ENCODE results near the gene PDILT.

Gene PDILT

GRCh38 chr16:20359997-20360396, 44.5 kb downstream of the PDILT start:
- no peak for DNase-seq (ENCODE audit: low read depth)

- DNase-seq (ENCODE audit: low read depth), result no peak
These were observed 49.3 kb downstream of the PDILT start for GRCh38 chr16:20355114-20355782.

GRCh38 chr16:20353379-20353778, 51.2 kb downstream of the PDILT start:
- no peak for DNase-seq (ENCODE audit: low read depth)

- no peak for DNase-seq (ENCODE audit: low read depth)
These were observed 51.9 kb downstream of the PDILT start, which contains the start of gene UMOD for GRCh38 chr16:20352615-20353014. Gene UMOD, minus strand, starts transcription at chr16:20352715. Its CDS starts 1,978 bp downstream, at chr16:20350737.

GRCh38 chr16:20349615-20350014, 54.9 kb downstream of the PDILT start:
- no peak for DNase-seq (ENCODE audit: low read depth)

- no peak for DNase-seq (ENCODE audit: low read depth)
These were observed 56.0 kb downstream of the PDILT start for GRCh38 chr16:20348365-20349185.

GRCh38 chr16:20347666-20348364, 56.7 kb downstream of the PDILT start:
- DNase-seq (ENCODE audit: low read depth), result no peak

GRCh38 chr16:20344611-20345010, 59.9 kb downstream of the PDILT start:
- no peak for DNase-seq (ENCODE audit: low read depth)

- DNase-seq (ENCODE audit: low read depth), result no peak
These were observed 64.8 kb downstream of the PDILT start for GRCh38 chr16:20339744-20340143.

GRCh38 chr16:20336955-20337354, 67.6 kb downstream of the PDILT start:
- no peak for DNase-seq (ENCODE audit: low read depth)

- no peak for DNase-seq (ENCODE audit: low read depth)
These were observed 70.1 kb downstream of the PDILT start for GRCh38 chr16:20334396-20334795.

- no peak for DNase-seq (ENCODE audit: low read depth)
These were observed 71.4 kb downstream of the PDILT start for GRCh38 chr16:20333120-20333519.

GRCh38 chr16:20332411-20332810, 72.1 kb downstream of the PDILT start:
- no peak for DNase-seq (ENCODE audit: low read depth)

GRCh38 chr16:20331635-20332034, 72.9 kb downstream of the PDILT start:
- no peak for DNase-seq (ENCODE audit: low read depth)

GRCh38 chr16:20329392-20330138, 75.0 kb downstream of the PDILT start:
- no peak for DNase-seq (ENCODE audit: low read depth)

GRCh38 chr16:20327444-20328041, 77.0 kb downstream of the PDILT start, which contains the start of gene GP2:
Gene GP2, minus strand, starts transcription at chr16:20327513. Its CDS starts 1,082 bp downstream, at chr16:20326431.
- no peak for DNase-seq (ENCODE audit: low read depth)

GRCh38 chr16:20326321-20326720, 78.2 kb downstream of the PDILT start:
- no peak for DNase-seq (ENCODE audit: low read depth)

GRCh38 chr16:20325005-20325404, 79.5 kb downstream of the PDILT start:
- no peak for DNase-seq (ENCODE audit: low read depth)

- DNase-seq (ENCODE audit: low read depth), result no peak
These were observed 80.9 kb downstream of the PDILT start for GRCh38 chr16:20323591-20324117.

GRCh38 chr16:20322696-20323095, 81.8 kb downstream of the PDILT start:
- DNase-seq (ENCODE audit: low read depth), result no peak

GRCh38 chr16:20321671-20322070, 82.9 kb downstream of the PDILT start:
- DNase-seq (ENCODE audit: low read depth), result no peak

All from activated T-cell treated with anti-CD3 and anti-CD28 coated beads for 48 hours (primary cell).